Neutrophil (primary cell): ENCODE results near the gene PEAK1.

Source experiments
- H3K27ac ChIP-seq: fragments of 200-600 bp; sonication (generic); 2 replicates; pipeline ENCODE4 v1.5.1; 2016; ENCODE audit warnings: mild to moderate bottlenecking, moderate library complexity
- H3K27me3 ChIP-seq: fragments of 200-600 bp; sonication (generic); 2 replicates; pipeline ENCODE4 v1.6.0; 2016; ENCODE audit warnings: mild to moderate bottlenecking
- H3K36me3 ChIP-seq: fragments of 200-600 bp; sonication (generic); 2 replicates; pipeline ENCODE4 v1.5.1; 2017
- H3K4me1 ChIP-seq, 2 experiments: fragments of 200-600 bp in 1 of 2; sonication (generic) in 1 of 2; 1 replicate in 1 of 2; 2 replicates in 1 of 2; pipeline versions ENCODE4 v1.5.1 to v1.6.1; 2013 to 2016; ENCODE audit warnings: low read depth in 1 of 2, low read length in 1 of 2, mild to moderate bottlenecking in 1 of 2, moderate library complexity in 1 of 2; ENCODE audit not compliant: control insufficient read depth in 1 of 2, insufficient read depth in 1 of 2
- H3K4me3 ChIP-seq, 2 experiments: fragments of 200-600 bp in 1 of 2; sonication (generic) in 1 of 2; 1 replicate in 1 of 2; 2 replicates in 1 of 2; pipeline ENCODE4 v1.5.1; 2013 to 2016; ENCODE audit warnings: low read depth in 1 of 2, low read length in 1 of 2, mild to moderate bottlenecking in 1 of 2, moderate library complexity in 1 of 2
- H3K9me3 ChIP-seq: fragments of 200-600 bp; sonication (generic); 2 replicates; pipeline ENCODE4 v1.5.1; 2016
- CTCF ChIP-seq: fragments of 200-600 bp; sonication (generic); IDR thresholded peaks from 2 replicates; pipeline ENCODE4 v1.5.1; 2016; ENCODE audit warnings: antibody characterized with exemption

Gene PEAK1

GRCh38 chr15:77425104-77425503, 5.2 kb upstream of the PEAK1 start:
- Histone ChIP-seq H3K36me3 (no peaks in the 10 kb centered on the region), H3K27ac (no peak overlapping the region), H3K9me3 (no peaks in the 10 kb centered on the region), H3K27me3 (no peaks in the 10 kb centered on the region), H3K4me1 (peaks cover 8 to 9% of the 10 kb centered on the region in 2 experiments), H3K4me3 (no peak overlapping the region)
- no peak for TF ChIP-seq CTCF

GRCh38 chr15:77421370-77421700, 1.4 kb upstream of the PEAK1 start:
- Histone ChIP-seq H3K27me3 (no peaks in the 10 kb centered on the region), H3K27ac (peak overlapping the region; percentile 88), H3K4me1 (peaks cover 31 to 36% of the 10 kb centered on the region in 2 experiments), H3K36me3 (no peaks in the 10 kb centered on the region), H3K4me3 (peak overlapping the region; percentile 88 to 93), H3K9me3 (no peaks in the 10 kb centered on the region)
- no peak for TF ChIP-seq CTCF

GRCh38 chr15:77420610-77421369, 886 bp upstream of the PEAK1 start, which contains the start of gene HMG20A:
Gene HMG20A, plus strand, starts transcription at chr15:77420888. Its CDS starts 37,520 bp downstream, at chr15:77458408.
- TF ChIP-seq CTCF = no peak
- H3K36me3 ChIP-seq = no peaks in the 10 kb centered on the region
- H3K27me3 ChIP-seq = no peaks in the 10 kb centered on the region
- peak within 1 kb of the TSS; percentile 88 to 93 for H3K4me3 ChIP-seq
- peak within 1 kb of the TSS; percentile 88 for H3K27ac ChIP-seq
- H3K9me3 ChIP-seq = no peaks in the 10 kb centered on the region
- H3K4me1 ChIP-seq = peaks cover 37 to 42% of the 10 kb centered on the region in 2 experiments

- TF ChIP-seq CTCF = no peak
- Histone ChIP-seq H3K27me3 (no peaks in the 10 kb centered on the region), H3K4me3 (peak overlapping the region; percentile 88 to 93), H3K4me1 (peaks cover 53 to 58% of the 10 kb centered on the region in 2 experiments), H3K9me3 (no peaks in the 10 kb centered on the region), H3K36me3 (no peaks in the 10 kb centered on the region), H3K27ac (peak overlapping the region; percentile 88)
Observed at GRCh38 chr15:77418966-77419835, 703 bp downstream of the PEAK1 start.

- peaks cover 60 to 63% of the 10 kb centered on the region in 2 experiments for H3K4me1 ChIP-seq
Observed at GRCh38 chr15:77418391-77418965, 1.4 kb downstream of the PEAK1 start.

More at GRCh38 chr15:77418391-77418965, 1.4 kb downstream of the PEAK1 start:
- no peaks in the 10 kb centered on the region for H3K9me3 ChIP-seq
- no peaks in the 10 kb centered on the region for H3K27me3 ChIP-seq
- H3K36me3 ChIP-seq = no peaks in the 10 kb centered on the region
- TF ChIP-seq CTCF = no peak
- peak overlapping the region; percentile 88 to 93 for H3K4me3 ChIP-seq
- H3K27ac ChIP-seq = peak overlapping the region; percentile 88
